ENCODE measurements around the gene MTHFD1L. TPM values are rescaled to one million over a fixed set of nuclear protein-coding genes. Genes with fewer than 3 reads are reported as not detected.

Gene MTHFD1L
- total and polyA plus RNA-seq, 9 of the 15 experiments (the other 6 are each of a cell fraction or from before 2014, with no cell fraction given): 20.9 to 128 (median 61.0) TPM

- no peak for TF ChIP-seq ZBTB43 (CRISPR knock-in tag; IDR thresholded peaks at IDR 0.05)
- peak; percentile 94 for TF ChIP-seq CBX8 (IDR thresholded peaks at IDR 0.05; ENCODE audit: borderline replicate concordance, extremely low read depth, low read depth, low read length, poor library complexity, severe bottlenecking)
- TF ChIP-seq SRSF3 (IDR thresholded peaks at IDR 0.05; ENCODE audit: insufficient read depth, low read length): no peak
- TF ChIP-seq KDM5B (IDR thresholded peaks at IDR 0.05; ENCODE audit: insufficient replicate concordance, low read depth, low read length): no peak
- no peak for TF ChIP-seq SMC3 (conservative IDR thresholded peaks at IDR 0.05; ENCODE audit: insufficient read depth, low read depth, low read length)
- no peak for TF ChIP-seq FOXA1 (IDR thresholded peaks at IDR 0.05; ENCODE audit: borderline replicate concordance)
- TF ChIP-seq CCNT2 (IDR thresholded peaks at IDR 0.05; ENCODE audit: borderline replicate concordance, extremely low read depth, insufficient read length, low read depth, low read length): no peak
- no peak for TF ChIP-seq ZNF184 (CRISPR knock-in tag; IDR thresholded peaks at IDR 0.05)
- TF ChIP-seq ZBTB33 (CRISPR knock-in tag; IDR thresholded peaks at IDR 0.05): no peak
- TF ChIP-seq CBFA2T2 (conservative IDR thresholded peaks at IDR 0.05): no peak
- TF ChIP-seq ZFP36 (IDR thresholded peaks at IDR 0.05; ENCODE audit: low read depth, low read length, partially characterized antibody): peak; percentile 24
- TF ChIP-seq ZBTB9 (CRISPR knock-in tag; IDR thresholded peaks at IDR 0.05): no peak
- TF ChIP-seq BMI1 (IDR thresholded peaks at IDR 0.05; ENCODE audit: low read length): 0 out of 2 replicates have a peak, but pooled peaks have one; percentile 16
- TF ChIP-seq ESRRB (CRISPR knock-in tag; IDR thresholded peaks at IDR 0.05; ENCODE audit: borderline replicate concordance): no peak
- no peak for TF ChIP-seq RFX7 (CRISPR knock-in tag; IDR thresholded peaks at IDR 0.05)
- no peak for TF ChIP-seq MCM7 (IDR thresholded peaks at IDR 0.05)
These were observed 23.8 kb upstream of the MTHFD1L start (continued) for GRCh38 chr6:150841697-150842096.

All from K562 (cell line).